Measurements from ENCODE around the gene CISD2.

GRCh38 chr4:102881343-102881742 lies 12.6 kb downstream of the CISD2 start:
- TF ChIP-seq CTCF (IDR thresholded peaks at IDR 0.05) (no peak), POLR2AphosphoS5 (IDR thresholded peaks at IDR 0.05) (no peak), POLR2A (IDR thresholded peaks at IDR 0.05) (no peak), EP300 (IDR thresholded peaks at IDR 0.05) (no peak)
